Activated CD4-positive, alpha-beta T cell treated with anti-CD3 and anti-CD28 coated beads for 1 hour (primary cell): Measurements from ENCODE around the gene FN3K.

ENCODE experiments used
- DNase-seq: peaks from one replicate; pipeline ENCODE4 v3.0.0-alpha.2; 2020

FN3K gene

GRCh38 chr17:82797061-82797460 is 61.6 kb downstream of the FN3K start:
- no peak for DNase-seq

GRCh38 chr17:82798752-82799151 is 63.3 kb downstream of the FN3K start:
- no peak for DNase-seq

GRCh38 chr17:82799591-82799990 is 64.2 kb downstream of the FN3K start:
- no peak for DNase-seq
